Right forelimb (tissue), 1 donor: Measurements from ENCODE around the gene NTSR1.

Experiments used
- DNase-seq: peaks from one replicate; pipeline ENCODE4 v3.0.0-alpha.2; 2018

The NTSR1 gene

GRCh38 chr20:62694868-62695267 lies 13.8 kb upstream of the NTSR1 start:
- DNase-seq: no peak

GRCh38 chr20:62695448-62696414 lies 12.9 kb upstream of the NTSR1 start:
- DNase-seq: no peak

GRCh38 chr20:62696434-62696957 lies 12.1 kb upstream of the NTSR1 start:
- DNase-seq: no peak

GRCh38 chr20:62696989-62697388 lies 11.6 kb upstream of the NTSR1 start:
- DNase-seq: no peak

GRCh38 chr20:62697468-62697912 lies 11.1 kb upstream of the NTSR1 start:
- no peak for DNase-seq

GRCh38 chr20:62698231-62698630 lies 10.4 kb upstream of the NTSR1 start:
- DNase-seq: no peak

GRCh38 chr20:62699296-62699695 lies 9.3 kb upstream of the NTSR1 start:
- DNase-seq: no peak

- DNase-seq: no peak
Measured at GRCh38 chr20:62699741-62700140, 8.9 kb upstream of the NTSR1 start.

GRCh38 chr20:62700261-62700930 lies 8.2 kb upstream of the NTSR1 start:
- no peak for DNase-seq

- DNase-seq: no peak
Measured at GRCh38 chr20:62701161-62702012, 7.2 kb upstream of the NTSR1 start.

- no peak for DNase-seq
Measured at GRCh38 chr20:62702013-62702300, 6.7 kb upstream of the NTSR1 start.

- DNase-seq: no peak
Measured at GRCh38 chr20:62702895-62703852, 5.5 kb upstream of the NTSR1 start.

GRCh38 chr20:62703853-62704228 lies 4.8 kb upstream of the NTSR1 start:
- no peak for DNase-seq

- DNase-seq: peak; percentile 91
Measured at GRCh38 chr20:62704341-62704948, 4.2 kb upstream of the NTSR1 start.

GRCh38 chr20:62705627-62706026 lies 3.0 kb upstream of the NTSR1 start:
- no peak for DNase-seq

GRCh38 chr20:62706344-62706743 lies 2.3 kb upstream of the NTSR1 start:
- no peak for DNase-seq

- DNase-seq: no peak
Measured at GRCh38 chr20:62706857-62707256, 1.8 kb upstream of the NTSR1 start.

- DNase-seq: no peak
Measured at GRCh38 chr20:62707276-62707920, 1.2 kb upstream of the NTSR1 start.

GRCh38 chr20:62707921-62708521 lies 615 bp upstream of the NTSR1 start:
- DNase-seq: no peak

- DNase-seq: no peak
Measured at GRCh38 chr20:62709537-62709905, 885 bp downstream of the NTSR1 start.
